IPS-NIHi7 (cell line): Measurements from ENCODE around the gene DUS3L.

ENCODE experiments used
- DNase-seq: peaks from one replicate; pipeline ENCODE4 v3.0.0; 2012; ENCODE audit warnings: mixed read lengths; ENCODE audit errors: extremely low spot score

DUS3L gene

GRCh38 chr19:5821521-5822180 is 30.7 kb upstream of the DUS3L start:
- DNase-seq: no peak

GRCh38 chr19:5820785-5821184 is 29.8 kb upstream of the DUS3L start:
- DNase-seq: no peak

DNA sequence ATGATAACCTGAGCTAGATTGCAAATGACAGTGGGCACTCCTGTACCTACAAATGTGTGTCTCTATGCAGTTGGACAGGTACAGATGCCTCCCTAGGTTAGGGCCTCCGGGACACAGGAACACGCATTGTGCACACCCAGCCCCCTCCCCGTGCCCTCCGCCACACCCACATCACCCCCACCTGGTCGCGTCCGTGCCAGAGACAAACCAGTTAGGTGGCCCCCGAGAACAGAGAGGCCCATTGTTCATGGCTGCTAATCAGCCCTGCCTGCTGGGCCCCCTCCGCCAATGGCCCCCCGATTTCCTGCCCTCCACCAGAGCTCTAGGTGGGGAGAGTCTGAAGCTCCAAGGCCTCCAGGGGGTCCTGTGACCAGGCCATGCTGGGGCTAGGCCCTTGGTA is 27.6 kb upstream of the DUS3L start:
- no peak for DNase-seq

- DNase-seq: no peak
These were observed 26.3 kb upstream of the DUS3L start for GRCh38 chr19:5817218-5817617.

GRCh38 chr19:5814852-5815246 is 23.9 kb upstream of the DUS3L start:
- DNase-seq: no peak

- no peak for DNase-seq
These were observed 23.3 kb upstream of the DUS3L start for GRCh38 chr19:5814123-5814851.

DNA sequence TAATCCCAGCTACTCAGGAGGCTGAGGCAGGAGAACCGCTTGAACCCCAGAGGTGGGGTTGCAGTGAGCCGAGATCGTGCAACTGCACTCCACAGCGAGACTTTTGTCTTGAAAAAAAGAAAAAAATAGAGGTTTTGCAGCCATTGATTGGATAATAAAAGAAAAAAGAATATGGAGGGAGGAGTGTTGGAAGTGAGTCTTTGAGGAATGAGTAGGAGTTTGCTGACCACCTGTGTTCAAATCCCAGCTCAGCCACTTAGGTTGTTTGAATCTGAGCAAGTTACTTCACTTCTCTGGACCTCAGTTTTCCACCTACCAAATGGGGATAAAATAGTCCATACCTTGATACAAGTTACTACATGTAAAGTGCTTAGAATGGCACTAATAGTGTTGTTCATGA is 20.2 kb upstream of the DUS3L start:
- no peak for DNase-seq

DNA sequence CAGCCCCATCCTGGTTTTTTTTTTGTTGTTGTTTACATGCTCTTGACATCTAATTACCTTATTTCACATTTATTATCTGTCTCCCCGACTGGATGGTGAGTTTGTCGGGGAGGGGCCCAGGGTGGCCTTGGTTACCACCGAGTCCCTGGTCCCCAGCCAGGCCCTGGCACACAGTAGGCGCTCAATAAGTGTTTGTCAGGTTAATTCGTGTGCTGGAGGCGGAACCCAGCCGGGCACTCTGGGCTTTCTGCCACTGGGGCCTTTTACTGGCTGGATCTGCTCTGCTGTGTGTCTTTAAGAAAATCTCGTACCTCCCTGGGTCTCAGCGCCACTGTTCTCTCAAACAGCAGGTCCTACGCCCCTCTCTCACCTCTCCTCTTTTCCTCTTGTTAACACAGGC is 18.5 kb upstream of the DUS3L start:
- no peak for DNase-seq

- no peak for DNase-seq
These were observed 18.1 kb upstream of the DUS3L start for GRCh38 chr19:5809053-5809452.

GRCh38 chr19:5808120-5808816 is 17.3 kb upstream of the DUS3L start:
- DNase-seq: no peak

- DNase-seq: no peak
These were observed 15.9 kb upstream of the DUS3L start for GRCh38 chr19:5806905-5807304.

- no peak for DNase-seq
These were observed 15.1 kb upstream of the DUS3L start for GRCh38 chr19:5806133-5806489.

GRCh38 chr19:5805462-5806132 is 14.6 kb upstream of the DUS3L start:
- peak; percentile 95 for DNase-seq

GRCh38 chr19:5804516-5805461 is 13.8 kb upstream of the DUS3L start, which contains the start of gene NRTN:
Gene NRTN, plus strand, starts transcription at chr19:5805067. Its CDS starts 19,099 bp downstream, at chr19:5824166.
- peak; percentile 83 for DNase-seq

- peak; percentile 97 for DNase-seq
These were observed 13.0 kb upstream of the DUS3L start for GRCh38 chr19:5803752-5804515.

DNA sequence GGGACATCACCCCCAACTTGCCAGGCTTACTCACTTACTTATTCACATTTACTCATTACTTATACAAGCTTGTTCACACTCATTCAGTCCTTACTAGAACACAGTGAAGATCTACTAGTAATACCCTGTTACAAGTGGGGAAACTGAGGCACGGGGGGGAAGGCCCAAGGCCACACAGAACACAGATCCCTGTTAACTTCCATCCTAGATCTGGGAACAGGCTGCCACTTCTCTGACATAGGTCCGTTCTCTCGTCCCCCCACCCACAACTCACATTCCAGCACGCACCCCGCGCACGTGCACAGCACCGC is 12.4 kb upstream of the DUS3L start:
- no peak for DNase-seq

DNA sequence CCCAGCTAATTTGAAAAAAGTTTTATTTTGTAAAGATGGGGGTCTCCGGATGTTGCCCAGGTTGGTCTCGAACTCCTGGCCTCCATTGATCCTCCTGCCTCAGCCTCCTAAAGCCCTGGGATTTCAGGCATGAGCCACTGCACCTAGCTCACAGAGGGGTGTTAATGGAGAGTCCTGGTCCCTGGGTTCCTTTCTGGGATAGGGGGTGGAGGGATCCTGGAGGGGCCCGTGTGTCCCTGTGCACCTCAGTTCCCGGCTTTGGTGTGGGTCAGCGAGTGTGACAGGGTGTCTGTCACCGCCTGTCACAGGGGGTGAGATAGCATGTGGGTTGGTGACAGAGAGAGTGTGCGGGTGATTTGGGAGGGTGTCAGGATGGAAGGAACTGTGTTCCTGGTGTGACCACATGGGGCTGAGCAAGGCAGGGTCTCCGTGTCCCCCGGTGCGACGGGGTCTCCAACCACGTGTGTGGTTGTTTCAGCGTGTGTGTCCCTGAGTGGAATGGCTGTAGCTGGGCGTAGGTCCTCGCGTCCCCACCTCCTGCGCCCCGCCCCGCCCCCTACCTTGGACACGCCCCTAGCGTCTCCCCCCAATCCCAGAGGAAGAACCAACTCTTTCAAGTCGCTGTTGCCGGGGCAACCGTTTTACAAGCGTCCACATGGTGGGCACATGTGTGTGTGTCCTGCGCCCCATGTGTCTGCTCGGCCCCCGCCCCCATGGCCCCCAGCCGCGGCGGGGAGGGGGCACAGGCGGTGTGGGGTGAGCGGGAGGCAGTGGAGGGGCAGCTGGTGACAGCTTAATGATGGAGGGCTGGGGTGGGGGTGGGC is 11.0 kb upstream of the DUS3L start:
- peak; percentile 48 for DNase-seq

- no peak for DNase-seq
These were observed 9.7 kb upstream of the DUS3L start for GRCh38 chr19:5800361-5801270.
